GM19240 (cell line): ENCODE data around the gene LRP11.
"Not testable (repeated sequence)": the region's sequence is repeated elsewhere in the genome, so short reads cannot be mapped to it uniquely, and the experiment has no call there.

Experiments
- DNase-seq: peaks from one replicate; pipeline ENCODE4 v3.0.0; 2011; ENCODE audit warnings: low spot score; ENCODE audit not compliant: insufficient read length

LRP11 gene, protein sequence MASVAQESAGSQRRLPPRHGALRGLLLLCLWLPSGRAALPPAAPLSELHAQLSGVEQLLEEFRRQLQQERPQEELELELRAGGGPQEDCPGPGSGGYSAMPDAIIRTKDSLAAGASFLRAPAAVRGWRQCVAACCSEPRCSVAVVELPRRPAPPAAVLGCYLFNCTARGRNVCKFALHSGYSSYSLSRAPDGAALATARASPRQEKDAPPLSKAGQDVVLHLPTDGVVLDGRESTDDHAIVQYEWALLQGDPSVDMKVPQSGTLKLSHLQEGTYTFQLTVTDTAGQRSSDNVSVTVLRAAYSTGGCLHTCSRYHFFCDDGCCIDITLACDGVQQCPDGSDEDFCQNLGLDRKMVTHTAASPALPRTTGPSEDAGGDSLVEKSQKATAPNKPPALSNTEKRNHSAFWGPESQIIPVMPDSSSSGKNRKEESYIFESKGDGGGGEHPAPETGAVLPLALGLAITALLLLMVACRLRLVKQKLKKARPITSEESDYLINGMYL

DNA sequence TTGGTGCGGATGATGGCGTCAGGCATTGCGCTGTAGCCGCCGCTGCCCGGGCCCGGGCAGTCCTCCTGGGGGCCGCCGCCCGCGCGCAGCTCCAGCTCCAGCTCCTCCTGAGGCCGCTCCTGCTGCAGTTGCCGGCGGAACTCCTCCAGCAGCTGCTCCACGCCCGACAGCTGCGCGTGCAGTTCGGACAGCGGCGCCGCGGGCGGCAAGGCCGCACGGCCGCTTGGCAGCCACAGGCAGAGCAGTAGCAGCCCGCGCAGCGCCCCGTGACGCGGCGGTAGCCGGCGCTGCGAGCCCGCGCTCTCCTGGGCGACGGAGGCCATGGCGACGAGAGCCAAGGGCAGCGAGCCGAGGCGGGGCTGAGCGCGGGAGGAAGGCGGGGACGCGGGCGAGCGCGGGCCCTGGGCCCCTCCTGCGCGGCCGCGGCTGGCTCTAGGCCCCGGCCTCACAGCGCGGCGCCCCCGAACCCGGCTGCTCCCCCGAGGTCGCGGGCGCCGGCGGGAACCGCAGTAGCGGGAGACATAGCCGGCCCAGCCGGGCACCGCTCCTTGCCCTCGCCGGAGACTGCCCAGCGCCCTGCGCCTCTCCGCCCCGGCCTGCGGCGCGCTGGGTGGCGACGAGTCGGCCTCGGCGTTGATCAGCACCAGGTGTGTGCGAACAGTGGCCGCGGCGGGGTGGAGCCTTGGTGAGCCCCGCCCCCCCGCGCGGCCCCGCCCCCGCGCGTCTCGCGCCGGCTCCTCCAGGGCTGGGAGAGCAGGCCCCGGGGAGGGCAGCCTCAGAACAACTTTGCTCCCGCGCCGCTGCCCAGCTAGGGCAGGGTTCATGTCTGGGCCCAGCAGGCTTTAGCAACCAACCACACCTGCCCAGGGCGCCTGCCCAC lies at the start of gene LRP11:
Gene LRP11 (minus strand): TSS at position 662 of the 880 bp plus-strand sequence. CDS start 339 bp downstream, at position 323.
- DNase-seq: peak; percentile 81

DNA sequence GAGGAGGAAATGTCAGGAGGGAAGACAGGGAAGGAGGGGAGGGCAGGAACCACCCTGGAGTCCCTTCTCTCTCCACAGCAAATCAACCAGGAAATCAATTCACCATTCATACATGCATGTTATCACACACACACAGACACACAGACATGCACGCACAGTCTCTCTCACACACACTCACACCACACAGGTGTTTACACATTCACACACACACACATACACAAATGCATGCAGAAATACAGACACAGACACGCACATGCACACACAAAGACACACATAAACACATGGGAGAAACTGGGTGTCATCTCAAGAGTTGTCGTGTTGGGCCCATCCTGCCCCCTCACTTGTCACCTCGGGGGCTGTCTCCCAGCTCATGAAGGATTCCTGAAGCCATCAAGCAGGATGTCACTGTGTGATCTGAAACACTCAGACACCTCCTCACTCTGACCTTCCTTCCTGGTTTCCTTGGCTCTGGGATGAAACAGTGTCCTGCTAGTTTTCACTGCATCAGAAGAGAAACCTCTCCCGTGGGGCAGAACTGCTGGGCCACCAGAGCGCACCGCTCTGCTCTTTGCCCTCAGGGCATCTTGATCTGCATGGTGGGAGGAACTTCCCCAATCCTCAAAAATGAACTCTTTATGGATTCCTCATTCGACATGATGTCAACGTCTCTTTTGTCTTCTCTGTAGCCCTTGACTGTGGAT lies 49.5 kb upstream of the LRP11 start:
- no peak for DNase-seq

DNA sequence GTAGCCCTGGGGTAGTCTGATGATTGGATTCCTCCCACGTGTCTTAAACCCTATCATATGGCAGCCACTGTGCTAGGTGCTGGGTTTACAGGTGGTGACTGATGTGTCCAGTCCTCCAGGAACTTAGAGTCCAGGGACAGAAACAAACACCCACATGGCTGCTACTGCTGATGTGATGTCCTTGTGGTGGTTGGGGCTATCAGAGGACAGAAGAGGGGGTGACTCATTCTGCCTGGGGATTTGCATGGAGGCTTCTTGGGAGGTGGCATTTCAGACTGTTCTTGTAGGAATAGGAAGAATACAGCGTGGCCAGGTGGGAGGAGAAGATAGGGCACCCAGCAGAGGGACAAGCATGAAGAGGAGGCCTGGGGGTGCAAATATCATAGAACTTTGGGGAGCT lies 48.9 kb upstream of the LRP11 start:
- no peak for DNase-seq

DNA sequence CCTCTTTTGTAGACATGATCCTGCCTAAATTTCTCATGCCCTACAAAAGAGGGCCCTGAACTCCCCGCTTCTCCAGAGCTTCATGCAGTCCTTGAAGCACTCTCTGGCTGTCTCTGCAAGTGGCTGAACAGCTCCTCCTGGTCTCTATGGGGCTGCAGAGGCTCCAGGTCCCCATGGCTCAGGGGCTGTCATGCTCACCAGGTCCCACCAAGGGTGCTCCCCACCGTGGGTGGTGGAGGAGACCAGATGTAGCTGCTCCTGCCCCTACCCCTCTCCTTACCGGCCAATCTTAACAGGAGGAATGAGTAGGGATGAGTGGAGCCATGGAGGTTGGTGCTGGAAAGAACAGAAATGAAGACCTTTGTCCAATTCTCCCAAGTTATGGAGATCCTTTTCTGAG lies 48.5 kb upstream of the LRP11 start:
- not testable (repeated sequence) for DNase-seq

DNA sequence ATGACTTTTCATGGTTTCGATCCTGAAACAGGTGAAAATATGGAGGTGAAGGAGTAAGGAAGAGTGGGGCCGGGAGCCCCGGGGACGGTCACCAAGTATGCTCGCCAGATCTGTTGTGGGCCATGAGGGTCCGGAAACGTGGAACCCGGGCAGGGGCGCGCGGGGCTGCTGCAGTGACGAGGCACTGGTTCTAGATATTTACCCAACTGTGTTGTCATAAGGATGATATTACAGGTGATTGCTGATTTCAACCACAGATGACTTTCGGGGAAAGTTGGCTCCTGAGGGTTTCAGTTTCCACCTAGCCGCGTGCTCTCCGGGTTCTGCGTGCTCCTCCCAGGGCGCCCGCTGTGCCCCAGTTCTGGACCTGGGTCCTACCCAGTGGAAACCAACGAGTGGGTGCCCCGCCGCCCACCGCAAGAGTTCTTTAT lies 46.6 kb upstream of the LRP11 start:
- no peak for DNase-seq

DNA sequence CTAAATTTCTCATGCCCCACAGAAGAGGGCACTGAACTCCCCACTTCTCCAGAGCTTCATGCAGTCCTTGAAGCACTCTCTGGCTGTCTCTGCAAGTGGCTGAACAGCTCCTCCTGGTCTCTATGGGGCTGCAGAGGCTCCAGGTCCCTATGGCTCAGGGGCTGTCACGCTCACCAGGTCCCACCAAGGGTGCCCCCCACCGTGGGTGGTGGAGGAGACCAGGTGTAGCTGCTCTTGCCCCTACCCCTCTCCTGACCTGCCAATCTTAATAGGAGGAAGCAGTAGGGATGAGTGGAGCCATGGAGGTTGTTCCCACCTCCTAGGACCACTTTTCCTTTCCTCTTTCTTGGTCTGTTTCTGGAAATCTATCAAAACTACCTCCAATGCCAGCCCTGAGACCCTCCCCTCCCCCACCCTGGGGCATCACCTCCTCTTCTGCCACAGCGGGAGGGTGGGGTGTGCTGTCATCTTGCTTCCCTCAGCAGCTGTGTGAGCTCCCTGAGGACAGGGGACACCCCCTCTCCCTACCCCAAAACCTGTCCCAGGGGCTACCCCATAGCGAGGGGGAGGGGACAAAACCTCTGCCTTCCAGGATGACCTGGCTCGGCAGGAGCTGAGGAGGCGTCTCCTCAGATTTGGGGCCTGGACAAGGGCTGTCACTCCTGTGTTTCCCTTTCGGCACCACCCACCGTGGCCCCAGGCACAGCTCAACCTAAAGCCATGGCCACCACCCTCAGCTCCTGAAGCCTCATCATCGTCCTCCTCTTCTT lies 45.7 kb upstream of the LRP11 start:
- no peak for DNase-seq

DNA sequence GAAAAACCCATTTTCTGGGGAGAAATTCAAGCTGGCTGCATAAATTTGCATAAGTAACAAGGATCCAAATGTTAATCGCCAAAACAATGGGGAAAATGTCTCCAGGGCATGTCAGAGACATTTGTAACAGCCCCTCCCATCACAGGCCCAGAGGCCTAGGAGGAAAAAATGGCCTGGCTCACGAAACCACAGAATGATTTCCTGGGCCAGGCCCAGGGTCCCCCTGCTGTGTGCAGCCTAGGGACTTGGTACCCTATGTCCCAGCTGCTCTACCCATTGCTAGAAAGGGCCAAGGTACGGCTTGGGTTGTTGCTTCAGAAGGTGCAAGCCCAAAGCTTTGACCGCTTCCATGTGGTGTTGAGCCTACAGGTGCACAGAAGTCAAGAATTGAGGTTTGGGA lies 44.3 kb upstream of the LRP11 start:
- DNase-seq: not testable (repeated sequence)

DNA sequence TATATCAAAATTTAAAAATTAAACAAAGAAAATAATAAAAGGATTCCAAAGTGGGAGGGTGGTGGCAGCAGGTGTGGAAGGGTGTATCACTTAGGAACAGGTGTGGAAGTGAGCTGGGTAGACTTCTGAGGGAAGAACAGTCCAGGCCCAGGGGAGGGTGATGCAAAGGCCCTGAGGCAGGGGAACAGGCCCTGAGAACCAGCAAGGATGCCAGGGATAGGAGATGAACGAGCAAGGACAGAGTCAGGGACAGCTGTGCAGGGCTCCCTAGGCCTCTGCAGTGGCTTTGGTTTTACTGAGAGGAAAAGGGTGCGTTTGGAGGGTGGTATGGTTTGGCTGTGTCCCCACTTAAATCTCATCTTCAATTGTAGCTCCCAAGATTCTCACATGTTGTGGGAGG lies 43.2 kb upstream of the LRP11 start:
- DNase-seq: no peak

DNA sequence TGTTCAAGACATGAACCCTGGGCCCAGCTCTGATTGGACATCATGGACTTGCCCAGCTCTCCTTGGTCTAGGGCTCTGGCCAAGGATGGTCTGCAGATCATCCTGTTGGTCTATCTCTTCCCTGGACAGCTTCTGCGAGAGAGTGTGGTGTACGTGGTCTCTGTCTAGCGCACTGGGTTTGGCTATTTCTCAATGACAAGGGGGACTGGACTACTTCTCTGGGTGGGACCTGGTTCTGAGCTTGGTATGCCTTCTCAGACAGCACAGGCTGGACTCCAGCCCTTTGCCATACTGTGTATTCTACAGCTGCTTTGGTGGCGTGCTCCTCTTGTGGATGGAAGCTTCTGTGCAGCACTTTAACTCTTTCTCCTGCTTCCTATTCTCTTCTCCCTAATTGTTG lies 42.2 kb upstream of the LRP11 start:
- no peak for DNase-seq

DNA sequence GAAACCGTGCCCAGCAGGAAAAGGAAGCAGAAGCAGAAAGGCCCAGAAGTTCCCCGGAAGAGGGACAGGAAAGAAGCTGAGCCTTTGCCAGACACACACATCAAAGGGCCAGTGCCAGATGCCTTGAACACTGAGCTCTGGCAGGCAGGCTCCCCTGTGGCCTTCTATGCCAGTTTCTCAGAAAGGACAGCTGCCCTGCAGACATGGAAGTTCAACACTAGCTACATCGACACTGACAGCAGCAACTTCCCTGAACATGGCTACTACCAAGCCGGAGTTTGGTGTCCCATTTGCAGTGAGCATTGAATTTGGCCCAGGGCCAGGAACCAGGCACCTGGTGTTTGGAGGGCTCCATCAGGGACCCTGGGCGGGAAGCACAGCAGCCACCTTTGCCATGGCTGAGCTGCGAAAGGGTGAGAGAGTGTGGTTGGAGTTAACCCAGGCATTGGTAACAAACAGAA lies 41.8 kb upstream of the LRP11 start:
- DNase-seq: no peak

DNA sequence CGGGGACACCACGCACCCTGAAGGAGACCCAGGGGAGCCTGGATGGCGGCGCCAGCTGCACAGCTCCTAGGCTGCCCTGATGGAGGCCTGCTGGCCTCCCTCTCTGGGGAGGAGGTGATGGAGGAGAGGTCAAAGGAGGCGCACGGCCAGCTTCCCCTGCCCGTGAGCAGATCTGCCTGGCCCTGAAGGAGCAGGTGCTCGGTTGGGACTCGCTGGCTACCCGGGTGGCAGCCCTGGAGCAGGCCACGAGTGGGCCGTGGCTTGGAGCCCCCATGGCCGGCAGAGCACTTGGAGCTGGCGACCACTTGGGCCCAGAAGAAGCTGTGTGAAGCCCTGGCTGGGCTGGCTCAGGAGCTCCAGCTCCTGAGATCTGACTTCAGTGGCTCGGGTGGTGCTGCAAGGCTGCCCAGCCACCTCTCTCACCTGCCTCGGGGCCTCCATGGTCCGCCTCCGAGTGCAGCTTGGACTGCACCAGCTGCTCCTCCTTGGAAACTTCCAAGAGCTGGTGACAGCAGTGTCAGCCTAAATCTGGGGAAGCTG lies 41.3 kb upstream of the LRP11 start:
- DNase-seq: no peak

DNA sequence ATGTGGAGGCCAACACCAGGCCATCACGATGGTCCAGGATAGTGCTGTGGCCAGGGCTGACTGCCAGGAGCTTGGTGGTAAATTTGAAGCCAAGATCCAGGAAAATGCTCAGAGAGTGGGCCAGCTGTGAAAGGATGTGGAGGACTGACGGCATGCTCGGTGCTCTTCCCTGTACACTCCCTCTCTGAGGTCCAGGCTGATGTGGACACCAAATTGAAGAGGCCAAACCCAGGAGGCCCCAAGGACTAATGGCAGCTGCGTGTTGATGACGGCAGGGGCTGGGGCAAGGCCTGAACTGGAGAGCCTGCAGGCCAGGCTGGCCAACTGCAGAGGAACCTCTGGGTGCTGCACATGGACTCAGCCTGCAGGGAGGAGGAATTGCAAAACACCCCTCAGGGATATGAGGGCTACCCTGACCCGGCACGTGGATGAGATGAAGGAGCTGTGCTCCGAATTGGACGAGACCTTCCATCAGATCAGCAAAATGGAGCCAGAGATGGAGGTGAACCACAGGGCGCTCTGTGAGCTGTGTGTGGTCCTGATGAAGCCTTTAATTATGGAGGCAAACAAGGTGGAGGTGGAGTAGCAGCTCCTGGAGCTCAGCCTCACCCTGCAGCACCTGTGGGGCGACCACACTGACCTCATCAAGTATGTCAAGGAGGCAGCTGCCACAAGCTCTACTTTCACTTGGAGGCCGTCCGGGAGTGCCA lies 40.7 kb upstream of the LRP11 start:
- no peak for DNase-seq

DNA sequence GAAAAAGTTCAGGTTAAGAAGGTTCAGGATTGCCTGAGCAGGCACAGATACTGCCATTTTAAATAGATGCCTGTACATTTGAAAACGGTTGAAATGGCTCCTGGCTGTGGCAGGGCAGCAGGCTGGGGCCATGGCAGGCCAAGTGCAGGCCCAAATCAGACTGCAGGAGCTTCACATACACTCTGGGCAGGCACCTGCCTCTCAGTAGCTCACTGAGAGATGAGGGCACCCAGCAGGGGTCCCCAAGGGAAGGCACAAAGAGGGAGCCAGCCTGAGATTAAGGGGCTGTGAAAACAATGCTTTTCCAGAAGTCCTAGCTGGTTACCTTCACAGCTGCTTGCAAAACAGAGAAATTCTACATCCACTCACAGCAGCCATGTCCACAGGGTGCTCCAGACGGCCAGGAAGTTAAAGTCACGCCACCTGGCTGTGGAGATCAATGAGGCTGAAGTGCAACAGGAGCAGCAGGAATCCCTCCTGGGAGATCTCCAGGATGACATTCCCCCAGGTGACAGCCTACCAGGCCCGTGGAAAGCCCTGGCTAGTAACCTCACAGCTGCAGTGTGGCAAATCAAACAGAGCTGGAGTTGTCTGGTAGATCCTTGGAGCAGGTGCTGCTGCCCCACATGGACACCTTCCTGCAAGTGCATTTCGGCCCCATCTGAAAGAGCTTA lies 39.9 kb upstream of the LRP11 start:
- DNase-seq: no peak

DNA sequence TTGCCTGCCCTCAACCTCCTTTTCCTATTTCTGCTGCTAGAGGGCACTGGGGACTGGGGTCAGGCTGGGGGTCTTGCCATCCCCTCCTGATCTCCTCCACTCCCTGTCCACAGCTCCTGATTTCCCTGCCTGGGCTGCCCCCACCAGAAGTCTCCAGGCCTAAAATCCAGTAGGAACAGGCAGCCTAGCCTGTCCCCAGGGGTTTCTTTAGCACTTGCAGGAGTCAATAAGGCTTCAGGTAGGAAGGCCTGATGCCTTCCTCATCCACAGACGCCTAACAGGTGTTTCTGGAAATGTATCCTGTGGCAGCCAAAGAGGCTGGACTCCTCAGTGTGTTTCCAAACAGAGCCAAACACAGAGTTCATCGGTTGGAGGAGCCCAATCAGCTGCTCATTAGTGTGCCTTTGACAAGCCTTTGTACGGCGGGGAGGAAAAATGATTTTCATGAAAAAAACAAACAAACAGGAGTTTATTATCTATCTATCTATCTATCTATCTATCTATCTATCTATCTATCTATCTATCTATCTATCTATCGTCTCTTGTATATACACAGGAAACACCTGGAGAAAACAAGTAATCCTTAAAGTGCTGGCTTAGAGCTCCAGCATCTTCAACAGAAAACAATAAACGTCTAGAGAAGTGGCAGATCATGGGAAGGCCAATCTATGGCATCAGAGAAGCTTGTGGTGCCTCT lies 37.4 kb upstream of the LRP11 start:
- DNase-seq: no peak

DNA sequence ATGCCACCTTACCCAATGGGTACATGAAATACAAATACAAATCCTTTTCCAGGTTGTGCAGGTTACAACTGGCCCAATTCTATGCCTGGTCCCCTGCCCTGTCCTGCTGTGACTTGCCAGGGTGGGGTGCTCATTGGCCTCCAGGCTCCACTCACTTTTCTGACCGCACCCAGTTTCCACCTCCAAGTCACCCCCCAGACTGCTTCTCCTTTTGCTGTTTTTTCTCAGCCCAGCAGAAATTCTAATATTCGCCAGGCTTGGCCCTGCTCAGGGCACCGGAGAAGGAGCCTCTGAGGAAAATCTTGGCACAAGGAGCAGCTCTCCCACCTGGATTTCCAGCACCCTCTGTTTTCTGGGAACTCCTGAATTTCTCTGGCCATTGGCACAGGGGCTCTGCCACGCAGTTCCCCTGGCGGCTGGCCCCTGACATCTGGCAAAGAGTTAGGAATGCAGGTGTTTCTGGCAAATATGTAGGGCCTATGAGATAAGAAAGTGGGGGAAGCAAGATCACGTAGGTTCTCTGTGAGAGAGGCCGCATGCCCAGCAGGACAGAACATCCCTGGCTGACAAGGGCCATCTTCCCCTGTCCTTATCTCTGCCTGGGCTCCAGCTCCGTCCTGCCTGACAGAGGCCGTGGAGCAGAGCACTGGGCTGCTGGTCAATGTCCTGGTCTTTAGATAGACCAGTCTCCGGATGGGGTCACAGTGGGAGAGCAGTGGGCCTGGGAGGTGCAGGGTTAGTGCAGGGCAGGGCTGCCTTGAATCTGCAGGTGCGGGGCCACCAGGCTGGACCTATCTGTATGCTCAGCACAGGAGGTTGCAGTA lies 36.7 kb upstream of the LRP11 start:
- DNase-seq: no peak

DNA sequence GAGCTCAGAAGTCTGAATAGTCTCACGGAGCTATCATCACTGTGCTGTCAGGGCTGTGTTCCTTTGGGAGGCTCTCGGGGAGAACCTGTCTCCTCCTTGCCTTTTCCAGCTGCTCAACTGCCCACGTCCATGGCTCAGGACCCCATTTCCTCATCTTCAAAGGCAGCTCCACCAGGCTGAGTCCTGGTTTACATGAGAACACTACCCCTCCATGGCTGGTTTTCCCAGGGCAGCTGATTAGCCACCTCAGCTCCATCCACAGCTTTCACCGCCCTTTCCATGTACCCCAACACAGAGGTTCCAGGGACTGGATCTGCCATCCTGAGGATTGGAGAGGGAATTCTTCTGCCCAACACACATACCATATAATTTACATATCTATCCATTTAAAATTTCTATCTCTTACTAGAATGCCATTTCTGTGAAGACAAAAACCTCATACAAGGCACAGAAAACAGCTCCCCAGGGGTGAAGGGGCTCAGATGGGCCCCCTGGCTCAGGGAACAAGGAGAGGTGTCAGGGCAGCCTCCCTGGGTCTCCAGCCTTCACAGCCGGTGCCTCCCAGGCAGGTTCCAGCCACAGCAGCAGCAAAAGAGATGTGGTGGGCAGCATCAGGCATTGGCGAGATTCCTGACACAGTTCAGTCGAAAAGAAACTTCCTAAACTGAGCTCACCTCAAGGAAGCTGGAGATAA lies 35.9 kb upstream of the LRP11 start:
- DNase-seq: no peak

DNA sequence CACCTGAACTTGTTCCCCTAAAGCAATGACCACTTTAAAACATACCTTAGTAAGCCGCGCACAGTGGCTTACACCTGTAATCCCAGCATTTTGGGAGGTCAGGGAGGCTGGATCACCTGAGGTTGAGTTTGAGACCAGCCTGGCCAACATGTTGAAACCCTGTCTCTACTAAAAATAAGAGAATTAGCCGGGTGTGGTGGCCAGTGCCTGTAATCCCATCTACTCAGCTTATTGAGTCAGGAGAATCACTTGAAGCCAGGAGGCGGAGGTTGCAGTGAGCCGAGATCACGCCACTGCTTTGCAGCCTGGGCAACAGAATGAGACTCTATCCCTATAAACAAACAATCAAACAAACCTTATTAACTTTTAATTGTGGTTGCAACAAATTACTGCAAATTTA lies 35.3 kb upstream of the LRP11 start:
- no peak for DNase-seq
